Gastrocnemius medialis (tissue), 4 donors: Measurements from ENCODE around the gene CHTOP. TPM values are rescaled to one million over a fixed set of nuclear protein-coding genes. Genes with fewer than 3 reads are reported as not detected.

ENCODE experiments used
- ATAC-seq, 2 donors: fragments of 150-250 bp; one replicate each; pipeline ENCODE4 v1.9.1; 2016
- DNase-seq, 2 donors: peaks; one replicate each; pipeline ENCODE4 v3.0.0-alpha.2; 2019
- H3K27ac ChIP-seq, 4 donors: fragments of 200-600 bp; sonication (generic); 1 replicate in 1 of 4; 2 replicates in 3 of 4; pipeline ENCODE4 v1.5.1; 2016 to 2018; ENCODE audit warnings: mild to moderate bottlenecking in 2 of 4, moderate library complexity in 1 of 4
- H3K27me3 ChIP-seq, 3 donors: fragments of 200-600 bp; sonication (generic) in 2 of 3; 1 replicate in 1 of 3; 2 replicates in 2 of 3; pipeline versions ENCODE4 v1.5.1 to v1.6.0; 2016 to 2019; ENCODE audit warnings: mild to moderate bottlenecking in 1 of 3, moderate library complexity in 1 of 3
- H3K36me3 ChIP-seq, 2 donors: fragments of 200-600 bp; sonication (generic) in 1 of 2; one replicate each; pipeline ENCODE4 v1.5.1; 2017 to 2018
- H3K4me1 ChIP-seq, 2 donors: fragments of 200-600 bp; sonication (generic) in 1 of 2; one replicate each; pipeline ENCODE4 v1.5.1; 2016 to 2017; ENCODE audit warnings: mild to moderate bottlenecking in 2 of 2
- H3K4me3 ChIP-seq, 4 donors: fragments of 200-600 bp; sonication (generic) in 3 of 4; 1 replicate in 1 of 4; 2 replicates in 3 of 4; pipeline ENCODE4 v1.5.1; 2016 to 2019; ENCODE audit warnings: mild to moderate bottlenecking in 2 of 4
- H3K9me3 ChIP-seq, 3 donors: fragments of 200-600 bp; sonication (generic) in 2 of 3; 1 replicate in 1 of 3; 2 replicates in 2 of 3; pipeline ENCODE4 v1.5.1; 2016 to 2019
- CTCF ChIP-seq, 5 experiments: fragments of 450-650 bp in 3 of 5; fragments of 200-600 bp in 2 of 5; sonication (generic) in 2 of 5; IDR thresholded peaks in 4 of 5; conservative IDR thresholded peaks in 1 of 5; 1 replicate in 4 of 5; 2 replicates in 1 of 5; pipeline ENCODE4 v1.5.1; 2016 to 2019; ENCODE audit warnings: antibody characterized with exemption in 5 of 5, mild to moderate bottlenecking in 3 of 5, moderate library complexity in 3 of 5
- POLR2A ChIP-seq, 2 donors: fragments of 450-650 bp; IDR thresholded peaks; one replicate each; pipeline ENCODE4 v1.6.1; 2017; ENCODE audit warnings: antibody characterized with exemption in 2 of 2, mild to moderate bottlenecking in 2 of 2, moderate library complexity in 2 of 2
- in situ Hi-C, 4 donors: fragments of 200-750 bp; cut with MboI; loops; one replicate each; pipeline versions ENCODE4 v1.15.0 to v1.8.0; 2017; ENCODE audit warnings: low sequenced_read_pairs in 4 of 4
- intact Hi-C: fragments of 100-400 bp; cut with DNase I; formaldehyde crosslinking; loops from one replicate; pipeline ENCODE4 v1.15.1; 2023; ENCODE audit warnings: low total_unique reads
- total RNA-seq, 4 donors: library from RNA; depleted of rRNA; stranded (reverse); fragments of >200 nt; gene quantifications; one replicate each; pipeline versions ENCODE4 v1.1.0 to v1.2.3, GENCODE V29; 2016

The CHTOP gene
- total RNA-seq, 4 donors from 2014 or later, result 49.5 to 73.4 (median 59.1) TPM

GRCh38 chr1:153616144-153616916 is 17.5 kb upstream of the CHTOP start, which contains the start of gene S100A14:
Gene S100A14, minus strand, starts transcription at chr1:153616325. Its CDS starts 467 bp downstream, at chr1:153615858.
- Histone ChIP-seq H3K27ac (peak within 1 kb of the TSS in 2 of 4 donors; percentile 57 to 66), H3K27me3 (no peaks in the 10 kb centered on the region), H3K4me3 (no peak within 1 kb of the TSS), H3K36me3 (peaks cover 0 to 8% of the 10 kb centered on the region in 2 donors), H3K4me1 (peaks cover 5 to 10% of the 10 kb centered on the region in 2 donors), H3K9me3 (no peaks in the 10 kb centered on the region)
- intact Hi-C loops, result loop anchor here (5.0 kb wide), 2 partner anchors 84 to 104 kb away; no protein-coding TSS in a partner anchor
- in situ Hi-C loops, result loop anchor here in 1 of 4 donors (5.0 kb wide), 1 partner anchor 104 kb away; no protein-coding TSS in a partner anchor
- ATAC-seq, result no peak
- TF ChIP-seq CTCF (IDR thresholded peaks at IDR 0.05 in 4 of 5, conservative IDR thresholded peaks at IDR 0.05 in 1 of 5) (no peak), POLR2A (IDR thresholded peaks at IDR 0.05) (no peak)
- DNase-seq, result no peak

GRCh38 chr1:153616917-153617311 is 17.0 kb upstream of the CHTOP start:
- TF ChIP-seq CTCF (IDR thresholded peaks at IDR 0.05 in 4 of 5, conservative IDR thresholded peaks at IDR 0.05 in 1 of 5) (no peak), POLR2A (IDR thresholded peaks at IDR 0.05) (no peak)
- Histone ChIP-seq H3K4me3 (no peak overlapping the region), H3K27me3 (no peaks in the 10 kb centered on the region), H3K4me1 (peaks cover 3 to 7% of the 10 kb centered on the region in 2 donors), H3K9me3 (no peaks in the 10 kb centered on the region), H3K27ac (peak overlapping the region in 2 of 4 donors; percentile 57 to 66), H3K36me3 (peaks cover 0 to 8% of the 10 kb centered on the region in 2 donors)
- intact Hi-C loops (loop anchor here (5.0 kb wide), 2 partner anchors 85 to 105 kb away; no protein-coding TSS in a partner anchor), in situ Hi-C loops (loop anchor here in 1 of 4 donors (5.0 kb wide), 1 partner anchor 105 kb away; no protein-coding TSS in a partner anchor)
- DNase-seq (no peak), ATAC-seq (no peak)

- no peak for TF ChIP-seq POLR2A (IDR thresholded peaks at IDR 0.05)
- TF ChIP-seq CTCF (IDR thresholded peaks at IDR 0.05 in 4 of 5, conservative IDR thresholded peaks at IDR 0.05 in 1 of 5), result peak in 4 of 5 experiments; percentile 51 to 86 (median 60)
- Histone ChIP-seq H3K9me3 (no peaks in the 10 kb centered on the region), H3K4me1 (peaks cover 3 to 7% of the 10 kb centered on the region in 2 donors), H3K27me3 (no peaks in the 10 kb centered on the region), H3K36me3 (peaks cover 0 to 15% of the 10 kb centered on the region in 2 donors), H3K27ac (peak overlapping the region in 3 of 4 donors; percentile 16 to 66 (median 57)), H3K4me3 (no peak overlapping the region)
- DNase-seq (peak in 1 of 2 donors; percentile 75), ATAC-seq (peak in 1 of 2 donors; percentile 64)
- intact Hi-C loops, result loop anchor here (1.0 to 5.0 kb wide), 3 partner anchors 45 to 105 kb away; no protein-coding TSS in a partner anchor
- in situ Hi-C loops, result loop anchor here in 1 of 4 donors (5.0 kb wide), 1 partner anchor 105 kb away; no protein-coding TSS in a partner anchor
Measured at GRCh38 chr1:153617663-153618062, 16.2 kb upstream of the CHTOP start.

- Histone ChIP-seq H3K27ac (no peak overlapping the region), H3K4me1 (peaks cover under 1 to 7% of the 10 kb centered on the region in 2 donors), H3K9me3 (no peaks in the 10 kb centered on the region), H3K36me3 (peaks cover 0 to 17% of the 10 kb centered on the region in 2 donors), H3K27me3 (no peaks in the 10 kb centered on the region), H3K4me3 (no peak overlapping the region)
- in situ Hi-C loops, result loop anchor here in 1 of 4 donors (5.0 kb wide), 1 partner anchor 107 kb away; no protein-coding TSS in a partner anchor
- DNase-seq, result no peak
- no peak for ATAC-seq
- intact Hi-C loops, result loop anchor here (5.0 kb wide), 2 partner anchors 87 to 107 kb away; no protein-coding TSS in a partner anchor
- no peak for TF ChIP-seq POLR2A (IDR thresholded peaks at IDR 0.05)
- TF ChIP-seq CTCF (IDR thresholded peaks at IDR 0.05 in 4 of 5, conservative IDR thresholded peaks at IDR 0.05 in 1 of 5), result no peak
Measured at GRCh38 chr1:153619171-153619570, 14.7 kb upstream of the CHTOP start.
